Measurements from ENCODE around the gene PIK3R3.

The PIK3R3 gene

GRCh38 chr1:46132529-46133180 lies at the start of gene PIK3R3:
PIK3R3 (minus strand) TSS chr1:46132629; CDS start chr1:46131952, 677 bp downstream.
- peak; percentile 99 for DNase-seq

GRCh38 chr1:46181343-46182260 lies 49.2 kb upstream of the PIK3R3 start:
- no peak for DNase-seq

GRCh38 chr1:46180082-46180616 lies 47.7 kb upstream of the PIK3R3 start:
- DNase-seq: no peak

- peak; percentile 83 for DNase-seq
These were observed 47.0 kb upstream of the PIK3R3 start for GRCh38 chr1:46179138-46180081.

GRCh38 chr1:46176211-46176865 lies 43.9 kb upstream of the PIK3R3 start, which contains the start of gene P3R3URF:
P3R3URF (minus strand) TSS chr1:46176488; CDS start chr1:46176471, 17 bp downstream.
- DNase-seq: no peak

- DNase-seq: no peak
These were observed 42.8 kb upstream of the PIK3R3 start for GRCh38 chr1:46175243-46175642.

GRCh38 chr1:46174448-46175231 lies 42.2 kb upstream of the PIK3R3 start, which contains the start of gene TSPAN1:
TSPAN1 (plus strand) TSS chr1:46175087; CDS start chr1:46181108, 6,021 bp downstream.
- DNase-seq: no peak

GRCh38 chr1:46173361-46173856 lies 41.0 kb upstream of the PIK3R3 start:
- no peak for DNase-seq

- DNase-seq: no peak
These were observed 39.9 kb upstream of the PIK3R3 start for GRCh38 chr1:46172321-46172720.

GRCh38 chr1:46171871-46172270 lies 39.4 kb upstream of the PIK3R3 start:
- no peak for DNase-seq

- no peak for DNase-seq
These were observed 38.9 kb upstream of the PIK3R3 start for GRCh38 chr1:46171351-46171750.

GRCh38 chr1:46169811-46170454 lies 37.5 kb upstream of the PIK3R3 start:
- no peak for DNase-seq

GRCh38 chr1:46168477-46168876 lies 36.0 kb upstream of the PIK3R3 start:
- no peak for DNase-seq

GRCh38 chr1:46166521-46167462 lies 34.4 kb upstream of the PIK3R3 start:
- DNase-seq: no peak

- no peak for DNase-seq
These were observed 27.8 kb upstream of the PIK3R3 start for GRCh38 chr1:46160212-46160611.

GRCh38 chr1:46159516-46159915 lies 27.1 kb upstream of the PIK3R3 start:
- no peak for DNase-seq

GRCh38 chr1:46158312-46159281 lies 26.2 kb upstream of the PIK3R3 start:
- no peak for DNase-seq

GRCh38 chr1:46157916-46158311 lies 25.5 kb upstream of the PIK3R3 start:
- DNase-seq: no peak

All from right forelimb (tissue), 1 donor.